Astrocyte of the cerebellum (primary cell): ENCODE measurements around the gene YLPM1.

Experiments used
- DNase-seq: peaks from one replicate; pipeline ENCODE4 v3.0.0-alpha.2; 2011; ENCODE audit warnings: low read depth
- H3K4me3 ChIP-seq: 2 replicates; pipeline ENCODE4 v1.5.1; 2011; ENCODE audit warnings: mild to moderate bottlenecking, low read depth, low read length, moderate library complexity
- in situ Hi-C: cut with HindIII; loops from 2 replicates; pipeline ENCODE4 v1.10.0; 2017; ENCODE audit warnings: low sequenced_read_pairs
- TF ChIP-seq, protein P1 (sequence below): IDR thresholded peaks from 2 replicates; pipeline ENCODE4 v1.5.1; 2012; ENCODE audit warnings: low read length, low read depth, moderate library complexity, mild to moderate bottlenecking; ENCODE audit errors: missing control alignments

Gene YLPM1

DNA sequence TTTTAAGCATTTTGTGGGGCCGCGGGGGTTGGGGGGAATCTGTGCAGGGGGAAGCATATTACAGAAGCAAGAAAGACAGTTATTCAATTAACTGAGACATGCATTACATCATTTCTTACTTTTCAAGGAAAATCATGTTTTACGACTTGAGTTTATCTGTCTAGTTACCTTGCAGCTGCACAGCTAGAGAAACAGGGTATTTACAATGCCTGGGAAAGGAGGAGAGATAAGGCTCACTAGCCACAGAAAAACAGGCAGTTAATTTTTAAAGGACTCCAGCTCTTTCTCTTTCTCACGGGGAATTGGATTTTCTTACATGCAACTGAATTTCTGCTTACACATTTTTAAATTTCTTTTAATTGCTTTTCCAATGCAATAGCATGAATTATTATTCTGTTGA is 28.0 kb upstream of the YLPM1 start:
- H3K4me3 ChIP-seq = no peak overlapping the region
- TF ChIP-seq, protein P1, sequence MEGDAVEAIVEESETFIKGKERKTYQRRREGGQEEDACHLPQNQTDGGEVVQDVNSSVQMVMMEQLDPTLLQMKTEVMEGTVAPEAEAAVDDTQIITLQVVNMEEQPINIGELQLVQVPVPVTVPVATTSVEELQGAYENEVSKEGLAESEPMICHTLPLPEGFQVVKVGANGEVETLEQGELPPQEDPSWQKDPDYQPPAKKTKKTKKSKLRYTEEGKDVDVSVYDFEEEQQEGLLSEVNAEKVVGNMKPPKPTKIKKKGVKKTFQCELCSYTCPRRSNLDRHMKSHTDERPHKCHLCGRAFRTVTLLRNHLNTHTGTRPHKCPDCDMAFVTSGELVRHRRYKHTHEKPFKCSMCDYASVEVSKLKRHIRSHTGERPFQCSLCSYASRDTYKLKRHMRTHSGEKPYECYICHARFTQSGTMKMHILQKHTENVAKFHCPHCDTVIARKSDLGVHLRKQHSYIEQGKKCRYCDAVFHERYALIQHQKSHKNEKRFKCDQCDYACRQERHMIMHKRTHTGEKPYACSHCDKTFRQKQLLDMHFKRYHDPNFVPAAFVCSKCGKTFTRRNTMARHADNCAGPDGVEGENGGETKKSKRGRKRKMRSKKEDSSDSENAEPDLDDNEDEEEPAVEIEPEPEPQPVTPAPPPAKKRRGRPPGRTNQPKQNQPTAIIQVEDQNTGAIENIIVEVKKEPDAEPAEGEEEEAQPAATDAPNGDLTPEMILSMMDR = no peak
- in situ Hi-C loops = no loop called here
- no peak for DNase-seq

DNA sequence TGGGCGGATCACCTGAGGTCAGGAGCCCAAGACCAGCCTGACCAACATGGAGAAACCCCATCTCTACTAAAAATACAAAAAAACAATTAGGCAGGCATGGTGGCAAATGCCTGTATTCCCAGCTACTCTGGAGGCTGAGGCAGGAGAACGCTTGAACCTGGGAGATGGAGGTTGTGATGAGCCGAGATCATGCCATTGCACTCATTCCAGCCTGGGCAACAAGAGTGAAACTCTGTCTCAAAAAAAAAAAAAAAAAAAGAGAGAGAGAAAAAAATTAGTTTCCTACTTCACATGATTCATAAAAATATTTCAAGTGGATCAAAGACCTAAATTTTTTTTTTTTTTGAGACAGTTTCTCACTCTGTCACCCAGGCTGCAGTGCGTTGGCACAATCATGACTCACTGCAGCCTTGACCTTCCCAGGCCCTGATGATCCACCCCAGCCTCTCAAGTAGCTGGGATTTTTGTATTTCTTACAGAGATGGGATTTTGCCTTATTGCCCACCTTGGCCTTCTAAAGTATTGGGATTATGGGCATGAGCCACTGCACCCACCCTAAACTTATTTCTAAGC is 25.3 kb upstream of the YLPM1 start:
- no peak overlapping the region for H3K4me3 ChIP-seq
- DNase-seq = no peak
- TF ChIP-seq, protein P1 = no peak
- in situ Hi-C loops = no loop called here

DNA sequence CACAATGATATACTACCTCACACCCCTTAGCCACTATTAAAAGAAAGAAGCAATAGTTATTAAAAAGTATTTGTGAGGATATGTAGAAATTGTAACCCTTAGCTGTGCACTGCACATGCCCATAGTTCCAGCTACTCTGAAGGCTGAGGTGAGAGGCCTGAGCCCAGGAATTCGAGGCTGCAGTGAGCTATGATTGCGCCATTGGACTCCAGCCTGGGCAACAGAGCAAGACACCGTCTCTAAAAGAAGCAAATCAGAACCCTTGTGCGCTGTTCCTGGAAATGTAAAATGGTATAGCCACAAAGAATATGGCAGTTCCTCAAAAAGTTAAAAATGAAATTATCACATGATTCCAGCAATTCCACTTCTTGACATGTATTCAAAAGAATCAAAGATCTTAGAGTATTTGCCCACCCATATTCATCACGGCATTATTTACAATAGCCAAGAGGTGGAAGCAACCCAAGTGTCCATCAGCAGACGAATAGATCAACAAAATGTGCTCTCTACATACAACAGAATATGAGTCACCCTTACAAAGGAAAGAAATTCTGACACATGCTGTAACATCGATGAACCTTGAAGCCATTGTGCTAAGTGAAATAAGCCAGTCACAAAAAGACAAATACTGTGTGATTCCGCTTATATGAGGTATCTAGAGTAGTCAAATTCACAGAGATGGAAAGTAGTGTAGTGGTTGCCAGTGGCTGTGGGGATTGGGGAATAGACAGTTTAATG is 23.7 kb upstream of the YLPM1 start:
- no peak overlapping the region for H3K4me3 ChIP-seq
- in situ Hi-C loops = loop anchor here (5.0 kb wide), 2 partner anchors 43 to 442 kb away; no protein-coding TSS in a partner anchor
- TF ChIP-seq, protein P1 = no peak
- DNase-seq = no peak

DNA sequence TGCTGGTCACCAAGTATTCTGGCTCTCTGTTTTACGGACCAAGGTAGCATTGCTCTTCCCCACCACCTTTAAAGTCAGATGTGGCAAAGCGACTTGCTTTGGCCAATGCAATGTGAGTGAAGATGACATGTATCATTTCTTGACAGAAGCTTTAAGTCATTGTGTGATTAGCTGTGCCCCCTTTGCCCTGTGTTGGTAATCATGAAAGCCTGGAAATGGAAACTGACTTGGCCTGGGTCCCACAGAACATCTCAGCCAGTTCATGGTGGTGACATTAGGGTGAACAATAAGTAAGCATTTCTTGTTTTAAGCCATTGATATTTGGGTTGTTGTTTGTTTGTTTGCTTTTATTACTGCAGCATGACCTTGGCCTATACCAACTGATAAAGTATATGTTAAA is 15.9 kb upstream of the YLPM1 start:
- TF ChIP-seq, protein P1 = no peak
- in situ Hi-C loops = no loop called here
- DNase-seq = no peak
- H3K4me3 ChIP-seq = no peak overlapping the region

DNA sequence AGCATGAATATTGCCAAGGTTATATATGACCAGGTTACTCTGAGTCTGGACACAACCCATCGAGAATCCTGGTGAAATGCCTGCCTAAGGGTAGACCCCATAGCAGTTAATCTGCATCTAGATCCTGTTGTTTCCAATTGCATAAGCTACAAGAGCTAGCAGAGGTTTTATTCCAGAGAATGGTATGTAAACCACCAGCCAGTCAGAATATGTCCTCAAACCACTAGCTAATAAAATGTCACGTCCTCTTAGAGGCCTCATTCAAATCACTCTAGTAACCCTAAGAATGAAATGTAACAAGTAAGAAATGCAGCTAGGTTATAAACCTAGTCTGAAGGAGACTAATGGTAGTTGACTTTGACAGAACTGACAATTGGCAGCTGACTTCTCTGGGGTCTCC is 9.0 kb upstream of the YLPM1 start:
- TF ChIP-seq, protein P1 = no peak

DNA sequence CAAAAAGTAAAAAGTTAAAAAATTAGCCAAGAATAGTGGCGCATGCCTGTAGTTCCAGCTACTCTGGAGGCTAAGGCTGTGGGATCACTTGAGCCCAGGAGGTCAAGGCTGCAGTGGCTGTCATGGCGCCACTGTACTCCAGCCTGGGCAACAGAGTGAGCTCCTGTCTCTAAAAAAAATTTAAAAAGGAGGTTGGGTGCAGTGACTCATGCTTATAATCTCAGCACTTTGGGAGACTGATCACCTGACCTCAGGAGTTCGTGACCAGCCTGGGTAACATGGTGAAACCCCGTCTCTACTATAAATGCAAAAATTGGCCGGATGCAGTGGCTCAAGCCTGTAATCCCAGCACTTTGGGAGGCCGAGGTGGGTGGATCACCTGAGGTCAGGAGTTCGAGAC is 8.2 kb upstream of the YLPM1 start:
- TF ChIP-seq, protein P1 = no peak
- DNase-seq = no peak
- in situ Hi-C loops = no loop called here
- no peak overlapping the region for H3K4me3 ChIP-seq

More for the DNA sequence above, 9.0 kb upstream of the YLPM1 start:
- DNase-seq = no peak
- in situ Hi-C loops = no loop called here
- no peak overlapping the region for H3K4me3 ChIP-seq
